ENCODE results near the gene ITPK1.

GRCh38 chr14:93163564-93163963 is 47.8 kb upstream of the ITPK1 start:
- TF ChIP-seq CTCF (IDR thresholded peaks at IDR 0.05; ENCODE audit: low read length): peak; percentile 22
- no peak for TF ChIP-seq EZH2 (optimal IDR thresholded peaks at IDR 0.05; ENCODE audit: low read depth, low read length)
